HG03066 (cell line): ENCODE measurements around the gene ZDHHC23.

Source experiments
- ATAC-seq: cut with Tn5 transposase; IDR thresholded peaks from one replicate; pipeline ENCODE4 v1.9.1; 2021; ENCODE audit warnings: low read depth; ENCODE audit not compliant: unreplicated experiment

The ZDHHC23 gene, protein sequence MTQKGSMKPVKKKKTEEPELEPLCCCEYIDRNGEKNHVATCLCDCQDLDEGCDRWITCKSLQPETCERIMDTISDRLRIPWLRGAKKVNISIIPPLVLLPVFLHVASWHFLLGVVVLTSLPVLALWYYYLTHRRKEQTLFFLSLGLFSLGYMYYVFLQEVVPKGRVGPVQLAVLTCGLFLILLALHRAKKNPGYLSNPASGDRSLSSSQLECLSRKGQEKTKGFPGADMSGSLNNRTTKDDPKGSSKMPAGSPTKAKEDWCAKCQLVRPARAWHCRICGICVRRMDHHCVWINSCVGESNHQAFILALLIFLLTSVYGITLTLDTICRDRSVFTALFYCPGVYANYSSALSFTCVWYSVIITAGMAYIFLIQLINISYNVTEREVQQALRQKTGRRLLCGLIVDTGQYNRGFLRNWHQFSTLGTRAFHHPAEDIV

DNA sequence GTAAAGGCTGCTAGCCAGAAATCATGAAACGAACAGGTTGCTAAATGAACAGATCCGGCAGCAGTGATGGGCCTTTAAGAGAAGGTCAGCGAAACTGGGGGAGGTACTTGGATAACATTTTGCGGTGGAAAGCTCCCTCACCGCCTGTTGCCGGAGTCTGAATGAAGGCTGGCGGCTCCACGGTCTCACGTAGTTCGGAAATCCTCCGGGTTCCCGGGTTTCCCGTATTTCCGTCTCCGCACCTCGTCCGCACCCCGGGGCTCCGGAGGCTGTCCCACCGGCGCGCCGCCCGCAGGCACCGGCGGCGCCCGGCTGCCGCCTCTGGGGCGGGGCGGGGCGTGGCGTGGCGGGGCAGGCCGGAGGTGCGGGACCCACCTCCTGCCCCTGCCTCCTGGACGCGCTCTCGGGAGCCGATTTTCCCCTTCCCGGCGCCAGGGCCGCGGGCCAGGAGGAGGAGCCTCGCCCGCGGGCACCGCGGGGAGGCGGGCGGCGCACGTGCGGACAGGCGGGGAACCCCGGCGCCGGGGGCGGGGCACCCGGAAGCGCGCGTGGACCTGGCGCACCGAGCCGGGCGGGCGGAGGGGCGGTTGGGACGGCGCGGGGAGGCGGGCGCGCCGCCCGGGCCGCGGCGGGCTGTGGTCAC is at the start of gene ZDHHC23:
Gene ZDHHC23, plus strand, starts transcription at position 642 of the 643 bp plus-strand sequence. CDS start 790 bp downstream, outside the sequence.
- ATAC-seq = peak; percentile 71

DNA sequence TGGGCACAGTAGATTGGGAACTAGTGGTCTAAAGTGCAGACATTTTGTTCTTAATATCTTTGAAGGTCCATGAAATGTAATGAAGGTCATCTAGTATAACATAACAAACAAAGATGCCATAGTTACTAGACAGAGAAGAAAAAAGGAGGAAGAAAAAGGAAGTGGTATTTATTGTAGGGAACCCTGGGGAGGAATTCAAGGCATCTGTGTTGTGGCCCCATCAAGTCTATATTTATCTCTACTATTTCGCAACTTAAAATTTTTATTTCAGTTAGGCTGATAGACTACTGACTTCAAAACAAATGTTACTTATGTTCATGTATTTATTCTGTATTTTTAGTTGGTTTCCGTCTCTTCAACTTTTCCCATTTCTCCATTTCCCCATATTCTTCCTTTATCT is 48.9 kb upstream of the ZDHHC23 start:
- no peak for ATAC-seq

DNA sequence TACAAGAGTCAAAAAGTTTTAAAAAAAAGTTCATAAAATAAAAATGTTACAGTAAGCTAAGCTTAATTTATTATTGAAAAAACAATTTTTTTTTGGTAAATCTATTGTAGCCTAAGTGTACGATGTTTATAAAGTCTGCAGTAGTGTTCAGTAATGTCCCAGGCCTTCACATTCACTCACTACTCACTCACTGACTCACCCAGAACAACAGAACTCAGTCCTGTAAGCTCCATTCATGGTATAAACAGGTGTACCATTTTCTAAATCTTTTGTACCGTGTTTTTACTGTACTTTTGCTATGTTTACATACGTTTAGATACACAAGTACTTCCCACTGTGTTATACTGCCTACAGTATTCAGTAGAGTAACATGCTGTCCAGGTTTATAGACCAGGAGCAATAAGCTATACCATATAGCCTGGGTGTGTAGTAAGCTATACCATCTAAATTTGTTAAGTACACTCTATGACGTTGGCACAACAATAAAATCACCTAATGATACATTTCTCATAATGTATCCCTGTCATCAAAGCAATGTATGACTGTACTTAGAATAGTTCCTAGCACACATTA is 41.2 kb upstream of the ZDHHC23 start:
- ATAC-seq = no peak

DNA sequence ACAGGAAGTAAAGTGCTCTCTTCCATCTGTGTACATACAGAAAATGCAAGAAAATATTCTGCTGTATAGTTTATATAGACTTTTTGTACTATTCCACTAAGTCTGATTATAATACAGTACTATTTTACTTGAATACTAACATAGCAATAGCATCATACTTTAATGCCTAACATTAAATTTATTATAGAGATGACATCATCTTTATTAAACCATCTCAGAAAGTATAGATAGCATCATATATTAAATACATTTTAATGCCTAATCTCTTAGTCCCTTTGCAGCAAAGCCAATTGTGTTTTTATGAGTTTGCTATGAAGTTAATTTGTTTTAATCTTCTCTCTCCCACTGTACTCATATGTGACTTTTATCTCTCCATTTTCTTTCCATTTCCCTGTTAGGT is 39.7 kb upstream of the ZDHHC23 start:
- ATAC-seq = no peak

DNA sequence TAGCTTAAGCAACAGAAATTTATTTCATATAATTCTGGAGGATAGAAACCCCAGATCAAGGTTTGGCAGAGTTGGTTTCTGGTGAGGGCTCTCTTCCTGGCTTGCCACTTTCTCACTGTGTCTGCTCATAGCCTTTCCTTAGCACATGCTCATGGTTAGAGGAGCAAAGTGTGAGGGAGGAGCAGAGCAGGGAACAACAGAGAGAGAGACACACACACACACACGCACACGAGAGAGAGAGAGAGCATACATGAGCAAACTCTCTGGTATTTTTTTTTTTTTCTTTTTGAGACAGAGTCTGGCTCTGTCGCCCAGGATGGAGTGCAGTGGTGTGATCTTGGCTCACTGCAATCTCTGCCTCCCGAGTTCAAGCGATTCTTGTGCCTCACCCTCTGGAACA is 36.8 kb upstream of the ZDHHC23 start:
- ATAC-seq = no peak

DNA sequence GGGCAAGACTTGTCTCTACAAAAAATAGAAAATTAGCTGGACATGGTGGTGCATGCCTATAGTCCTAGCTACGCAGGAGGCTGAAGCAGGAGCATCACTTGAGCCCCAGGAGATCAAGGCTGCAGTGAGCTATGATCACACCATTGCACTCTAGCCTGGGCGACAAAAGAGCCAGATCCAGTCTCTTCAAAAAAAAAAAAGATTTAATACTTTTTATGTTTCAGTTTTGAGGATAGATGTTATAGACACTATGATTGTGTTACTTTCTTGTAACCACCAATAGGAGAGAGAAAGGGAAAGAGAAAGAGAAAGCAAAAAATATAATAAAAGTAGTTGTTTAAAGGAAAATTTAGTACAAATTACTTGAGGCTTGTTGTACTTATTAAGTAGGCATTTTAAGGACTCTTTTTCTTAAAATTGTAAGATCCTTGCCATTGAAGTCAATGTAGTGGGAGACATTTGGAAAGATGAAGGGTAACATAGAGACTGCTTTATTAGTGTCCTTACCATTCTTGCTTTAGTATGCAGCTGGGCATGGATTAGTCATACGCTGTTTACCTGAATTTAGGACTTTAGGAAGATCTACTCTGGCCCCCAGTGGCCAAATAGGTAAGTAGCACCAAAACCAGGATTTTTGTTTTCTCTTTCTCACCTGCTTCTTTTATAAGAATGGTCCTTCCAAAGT is 35.1 kb upstream of the ZDHHC23 start:
- ATAC-seq = peak; percentile 97

DNA sequence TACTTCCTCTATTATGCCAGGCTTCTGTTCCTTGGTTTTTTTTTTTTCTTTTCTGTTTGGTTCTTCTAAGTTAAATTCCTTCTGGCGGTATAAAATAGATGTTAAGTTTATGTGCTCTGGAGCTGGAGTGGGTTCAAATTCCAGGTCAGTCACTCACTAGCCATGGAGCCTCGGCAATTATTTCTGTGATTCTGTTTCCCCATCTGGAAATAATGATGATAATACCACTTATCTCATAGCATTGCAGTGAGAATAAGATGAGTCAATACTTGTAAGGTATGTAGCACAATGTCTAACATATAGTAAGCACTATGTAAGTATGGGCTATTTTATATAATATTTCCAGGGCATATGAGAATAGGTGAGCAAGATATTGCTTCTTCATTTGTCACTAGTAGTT is 33.2 kb upstream of the ZDHHC23 start:
- ATAC-seq = no peak

DNA sequence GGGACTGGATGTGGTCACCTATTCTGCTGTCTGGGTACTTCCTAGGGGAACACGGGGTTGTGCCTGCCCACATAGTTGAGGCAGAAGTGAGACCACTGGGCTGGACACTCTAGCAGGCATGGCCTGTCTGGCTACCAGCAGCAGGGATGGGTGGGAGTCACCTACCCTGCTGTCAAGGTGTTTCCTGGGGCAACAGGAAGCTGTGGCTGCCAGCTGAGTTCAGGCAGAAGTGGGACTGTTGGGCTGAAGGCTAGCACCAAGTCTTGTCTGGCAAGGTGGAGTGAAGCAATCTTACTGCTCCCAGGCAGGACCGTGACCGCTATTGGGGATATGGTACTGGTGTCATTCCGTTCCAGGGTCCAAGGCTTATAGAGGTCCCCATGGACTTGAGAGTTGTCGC is 20.3 kb upstream of the ZDHHC23 start:
- no peak for ATAC-seq

DNA sequence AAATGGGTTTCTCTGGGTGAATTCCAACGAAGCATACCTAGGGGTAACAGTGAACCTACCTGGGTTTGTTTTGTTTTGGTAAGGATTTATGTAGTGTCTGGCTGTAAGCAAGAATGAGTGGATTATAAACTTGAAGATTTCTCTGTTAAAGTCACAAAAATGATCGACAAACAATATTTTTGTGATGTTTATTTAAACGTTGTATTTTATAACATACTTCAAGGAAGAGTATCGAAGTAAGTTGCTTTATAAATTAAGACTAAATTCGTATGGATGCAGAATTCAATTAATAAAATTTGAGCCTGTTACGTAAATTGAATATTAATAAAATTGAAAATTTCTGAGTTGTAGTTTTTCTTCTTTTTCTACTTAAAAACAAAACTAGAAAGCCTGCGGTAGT is 982 bp upstream of the ZDHHC23 start:
- no peak for ATAC-seq

DNA sequence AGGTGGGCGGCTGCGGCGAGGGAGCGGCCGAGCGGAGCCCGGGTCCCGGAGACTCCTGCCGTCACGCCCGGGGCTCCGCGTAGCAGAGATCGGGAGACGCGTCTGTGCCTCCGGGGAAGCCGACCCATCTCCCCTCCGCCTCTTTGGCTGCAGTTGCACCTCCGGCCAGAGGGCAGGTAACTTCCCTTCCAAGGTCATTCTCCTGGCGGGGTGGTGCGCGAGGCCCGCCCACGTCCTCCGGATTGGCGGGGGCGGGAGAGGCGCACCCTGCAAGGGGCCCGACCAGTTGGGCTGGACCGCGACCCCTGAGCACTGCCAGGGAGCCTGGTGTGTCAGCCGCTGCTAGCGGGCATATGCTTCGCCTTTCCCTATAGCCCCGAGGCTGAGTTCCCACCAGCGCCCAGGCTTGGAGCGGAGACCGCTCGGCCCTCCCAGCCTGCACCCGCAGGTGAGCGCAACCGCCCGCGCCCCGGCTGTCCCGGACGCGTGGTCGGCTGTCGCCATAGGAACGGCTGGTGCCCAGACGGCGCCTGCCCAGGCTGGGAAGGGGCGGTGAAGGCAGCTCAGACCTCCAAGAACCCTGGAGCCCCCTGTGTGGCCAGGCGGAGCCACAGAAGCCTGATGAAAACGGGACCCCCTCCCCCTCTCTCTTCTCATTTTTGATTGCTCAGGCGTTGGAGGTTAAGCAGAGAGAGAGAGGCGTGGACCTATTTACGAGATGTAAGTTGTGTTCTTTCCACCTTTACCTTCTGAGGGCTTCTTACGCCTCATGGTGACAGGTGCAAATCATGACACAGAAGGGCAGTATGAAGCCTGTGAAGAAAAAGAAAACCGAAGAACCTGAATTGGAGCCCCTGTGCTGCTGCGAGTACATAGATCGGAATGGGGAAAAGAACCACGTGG is 453 bp downstream of the ZDHHC23 start:
- peak; percentile 40 for ATAC-seq

DNA sequence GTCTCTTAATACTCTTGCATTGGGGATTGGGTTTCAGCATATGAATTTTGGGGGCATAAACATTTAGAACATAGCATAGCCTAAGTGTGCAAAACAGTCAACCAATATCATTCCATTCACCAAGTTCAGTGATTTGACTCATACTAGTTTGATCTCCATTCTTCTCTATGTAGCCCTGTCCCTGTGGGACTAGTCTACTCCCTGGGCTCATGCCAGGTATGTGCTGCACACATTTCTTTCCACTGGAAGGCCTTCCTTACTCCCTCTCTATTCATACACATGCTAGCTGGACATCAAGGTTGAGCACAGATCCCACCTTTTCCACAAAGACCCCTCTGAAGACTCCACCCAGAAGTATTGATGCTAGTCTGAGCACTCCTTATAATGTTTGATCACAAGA is 5.1 kb downstream of the ZDHHC23 start:
- no peak for ATAC-seq

DNA sequence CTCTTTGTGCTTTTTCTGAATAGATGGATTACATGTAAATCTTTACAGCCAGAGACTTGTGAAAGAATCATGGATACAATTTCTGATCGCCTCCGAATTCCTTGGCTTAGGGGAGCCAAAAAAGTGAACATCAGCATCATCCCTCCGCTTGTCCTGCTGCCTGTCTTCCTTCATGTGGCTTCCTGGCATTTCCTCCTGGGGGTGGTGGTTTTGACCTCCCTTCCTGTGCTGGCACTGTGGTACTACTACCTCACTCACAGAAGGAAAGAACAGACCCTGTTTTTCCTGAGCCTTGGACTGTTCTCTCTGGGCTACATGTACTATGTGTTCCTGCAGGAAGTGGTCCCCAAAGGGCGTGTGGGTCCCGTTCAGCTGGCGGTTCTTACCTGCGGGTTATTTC is 5.9 kb downstream of the ZDHHC23 start:
- no peak for ATAC-seq

DNA sequence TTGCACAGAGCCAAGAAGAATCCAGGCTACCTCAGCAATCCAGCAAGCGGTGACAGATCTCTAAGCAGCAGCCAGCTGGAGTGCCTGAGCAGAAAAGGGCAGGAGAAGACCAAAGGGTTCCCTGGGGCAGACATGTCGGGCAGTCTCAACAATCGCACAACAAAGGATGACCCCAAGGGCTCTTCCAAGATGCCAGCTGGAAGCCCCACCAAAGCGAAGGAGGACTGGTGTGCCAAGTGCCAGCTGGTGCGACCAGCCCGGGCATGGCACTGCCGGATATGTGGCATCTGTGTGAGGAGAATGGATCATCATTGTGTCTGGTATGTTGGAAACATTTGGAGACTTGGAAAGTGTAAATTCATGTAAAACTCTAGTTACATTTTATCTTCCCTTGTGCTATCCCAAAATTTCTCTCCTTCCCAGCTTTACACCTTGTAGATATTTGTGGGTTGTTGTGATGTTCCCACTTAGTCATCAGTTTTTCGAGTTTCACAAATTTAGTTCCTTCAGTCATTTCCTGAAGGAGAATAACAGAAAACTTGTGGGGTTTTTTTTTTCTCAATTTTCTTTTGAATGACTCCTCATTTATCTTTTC is 6.4 kb downstream of the ZDHHC23 start:
- ATAC-seq = no peak

DNA sequence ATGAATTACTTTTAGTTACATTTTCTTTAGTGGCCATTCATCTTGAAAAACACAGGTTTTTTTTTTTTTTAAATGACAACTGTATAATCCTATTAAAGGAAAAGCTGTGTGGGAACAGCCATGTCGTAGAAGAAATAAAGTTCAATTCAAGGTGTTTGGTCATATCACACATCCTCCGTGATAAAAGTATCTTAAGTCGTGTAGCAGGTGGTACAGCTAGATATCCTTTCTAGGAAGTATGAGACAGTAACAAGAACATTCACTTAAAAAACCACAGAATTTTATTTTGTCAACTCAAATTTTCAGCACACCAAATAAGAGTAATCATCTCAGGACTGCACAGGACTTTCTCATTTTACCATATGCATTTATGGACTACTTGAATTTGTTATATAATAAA is 16.1 kb downstream of the ZDHHC23 start:
- no peak for ATAC-seq

DNA sequence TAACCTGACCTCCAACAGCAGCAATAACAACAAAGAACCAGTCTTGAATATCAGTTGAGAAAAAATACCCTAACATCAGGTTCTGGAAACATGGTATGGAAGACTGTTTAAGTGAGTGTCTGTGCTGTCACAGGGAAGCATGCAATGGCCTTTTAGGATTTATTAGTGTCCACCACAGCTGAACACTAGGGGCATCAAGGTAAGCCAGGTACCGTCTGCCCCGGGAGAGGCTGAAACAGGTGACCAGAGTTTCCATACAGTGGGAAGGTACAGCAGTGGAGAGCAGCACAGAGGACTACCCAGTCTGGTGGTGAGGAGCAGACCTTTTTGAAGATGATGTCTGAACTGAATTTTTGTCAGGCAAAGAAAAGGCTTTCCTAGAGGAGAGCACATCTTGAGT is 18.4 kb downstream of the ZDHHC23 start:
- no peak for ATAC-seq

DNA sequence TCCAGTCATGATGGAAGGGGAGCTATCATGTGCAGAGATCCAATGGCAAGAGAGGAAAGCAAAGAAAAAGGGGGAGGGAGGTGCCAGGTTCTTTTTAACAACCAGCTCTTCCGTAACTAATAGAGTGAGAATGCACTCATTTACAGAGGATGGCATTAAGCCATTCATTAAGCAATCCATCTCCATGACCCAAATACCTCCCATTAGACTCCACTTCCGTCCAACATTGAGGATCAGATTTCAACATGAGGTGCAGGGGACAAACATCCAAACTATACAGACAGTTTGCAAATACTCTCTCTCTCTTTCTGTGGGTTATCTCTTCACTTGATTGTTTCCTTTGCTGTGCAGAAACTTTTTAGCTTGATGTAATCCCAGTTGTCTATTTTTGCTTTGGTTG is 21.2 kb downstream of the ZDHHC23 start:
- ATAC-seq = no peak

DNA sequence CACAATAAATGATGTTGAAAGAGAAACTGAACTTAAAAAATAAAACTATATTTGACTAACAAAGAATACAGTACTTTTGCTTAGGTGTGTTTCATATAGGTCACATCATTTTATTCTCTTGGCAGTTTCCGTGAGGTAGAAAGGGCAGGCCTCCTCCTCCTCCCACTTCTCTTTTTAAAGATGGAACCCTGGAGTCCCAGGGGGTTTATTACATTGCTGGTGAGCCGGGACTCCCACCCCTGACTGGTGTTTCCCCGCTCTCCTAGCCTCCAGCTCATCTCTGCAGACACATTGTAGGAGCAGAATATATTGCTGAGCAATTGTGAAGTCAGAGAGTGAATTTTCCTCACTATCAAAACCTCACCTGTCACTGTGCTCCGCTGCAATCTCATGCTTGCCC is 30.0 kb downstream of the ZDHHC23 start:
- ATAC-seq = no peak

DNA sequence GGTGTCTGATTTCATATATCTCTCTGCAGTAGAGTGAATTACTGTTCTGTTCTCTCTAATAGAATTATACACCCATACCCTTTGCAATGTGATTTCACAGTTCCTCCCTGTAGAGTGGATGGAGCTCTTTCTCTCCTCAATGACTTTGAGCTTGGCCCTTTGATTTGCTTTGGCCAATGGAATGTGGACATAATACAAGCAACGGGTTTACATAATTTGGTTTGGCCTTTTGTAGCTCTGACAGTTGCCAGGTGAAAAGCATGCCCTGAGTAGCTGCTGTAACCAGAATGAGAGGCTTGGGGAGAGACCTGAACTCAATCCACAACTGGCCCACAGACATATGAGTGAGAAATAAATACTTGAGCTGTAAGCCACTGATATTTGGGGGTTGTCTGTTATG is 32.1 kb downstream of the ZDHHC23 start:
- ATAC-seq = no peak

DNA sequence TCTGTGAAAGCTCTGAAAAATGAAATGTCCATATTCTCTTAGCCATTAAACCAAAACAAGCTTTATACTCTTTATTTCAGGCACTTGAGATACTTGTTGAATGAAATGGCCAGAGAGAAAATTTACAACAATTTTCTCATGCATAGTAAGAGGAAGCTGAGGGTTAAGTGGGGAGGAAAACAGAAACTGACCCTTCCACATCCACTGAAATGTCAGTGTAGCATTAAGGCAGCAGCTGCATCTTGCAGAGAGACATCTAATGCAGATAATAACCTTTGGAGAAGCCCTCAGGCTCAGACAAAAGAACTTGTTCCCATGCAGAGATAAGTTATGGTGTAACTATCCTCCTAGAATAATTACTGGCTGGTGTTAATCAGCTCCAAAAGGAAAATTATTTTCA is 34.0 kb downstream of the ZDHHC23 start:
- ATAC-seq = no peak

DNA sequence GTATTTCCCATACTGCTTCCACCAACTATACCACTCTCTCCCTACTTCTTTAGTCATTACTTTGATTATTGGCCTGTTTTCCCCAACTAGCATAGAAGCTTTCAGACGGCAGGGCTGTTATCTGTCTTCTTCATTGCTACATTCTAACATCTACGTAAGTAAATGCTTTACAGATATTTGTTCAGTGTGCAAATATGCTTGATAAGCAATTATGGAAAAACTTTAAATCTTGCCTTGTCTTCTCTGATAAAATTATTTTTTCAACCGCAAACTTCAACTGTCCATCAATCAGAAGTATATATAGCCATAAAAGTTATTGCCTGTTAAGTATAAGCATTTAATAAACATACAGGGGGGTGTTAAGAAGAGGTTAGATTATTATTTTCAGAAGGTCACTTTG is 35.7 kb downstream of the ZDHHC23 start:
- ATAC-seq = no peak
